ENCODE measurements around the gene RPL18A.

- TF ChIP-seq CTCF (conservative IDR thresholded peaks at IDR 0.05; ENCODE audit: low read depth, low read length) (no peak), EZH2 (IDR thresholded peaks at IDR 0.05; ENCODE audit: borderline replicate concordance, low read depth, low read length, poor library complexity, severe bottlenecking) (no peak)
Measured at GRCh38 chr19:17812099-17812498, 47.6 kb upstream of the RPL18A start.
